HepG2 (cell line): ENCODE measurements around the gene DTNB. TPM values are rescaled to one million over a fixed set of nuclear protein-coding genes. Genes with fewer than 3 reads are reported as not detected.

Experiments used
- EED ChIP-seq: sonication (generic); formaldehyde crosslinking; IDR thresholded peaks from 2 replicates; pipeline ENCODE4 v1.5.0; 2020; ENCODE audit warnings: mild to moderate bottlenecking, missing genetic modification reagents
- FOXA3 ChIP-seq: IDR thresholded peaks from 2 replicates; pipeline ENCODE4 v1.6.1; 2016; ENCODE audit warnings: missing genetic modification reagents, missing compliant biosample characterization
- MEIS1 ChIP-seq: sonication (generic); formaldehyde crosslinking; IDR thresholded peaks from 2 replicates; pipeline ENCODE4 v1.9.0; 2021; ENCODE audit warnings: mild to moderate bottlenecking, missing genetic modification reagents, moderate library complexity, borderline replicate concordance
- MIXL1 ChIP-seq: IDR thresholded peaks from 2 replicates; pipeline ENCODE4 v1.6.1; 2016
- NR2C2 ChIP-seq: sonication (generic); formaldehyde crosslinking; IDR thresholded peaks from 2 replicates; pipeline ENCODE4 v1.4.0; 2020; ENCODE audit warnings: missing genetic modification reagents, mild to moderate bottlenecking, moderate library complexity, borderline replicate concordance
- NR2F6 ChIP-seq, 2 experiments: IDR thresholded peaks; 2 replicates each; pipeline ENCODE4 v1.6.1; 2016; ENCODE audit warnings: antibody characterized with exemption in 1 of 2, mild to moderate bottlenecking in 1 of 2
- RBAK ChIP-seq: sonication (generic); formaldehyde crosslinking; IDR thresholded peaks from 2 replicates; pipeline ENCODE4 v1.5.1; 2020; ENCODE audit warnings: mild to moderate bottlenecking, missing genetic modification reagents
- SALL1 ChIP-seq: sonication (generic); formaldehyde crosslinking; IDR thresholded peaks from 2 replicates; pipeline ENCODE4 v1.8.0; 2022; ENCODE audit warnings: mild to moderate bottlenecking, missing genetic modification reagents
- SNAPC4 ChIP-seq: sonication (generic); formaldehyde crosslinking; IDR thresholded peaks from 2 replicates; pipeline ENCODE4 v1.4.0; 2020; ENCODE audit warnings: mild to moderate bottlenecking, missing genetic modification reagents
- THRA ChIP-seq: sonication (generic); formaldehyde crosslinking; IDR thresholded peaks from 2 replicates; pipeline ENCODE4 v1.4.0; 2020; ENCODE audit warnings: missing genetic modification reagents, borderline replicate concordance
- ZBTB44 ChIP-seq: sonication (generic); formaldehyde crosslinking; IDR thresholded peaks from 2 replicates; pipeline ENCODE4 v1.4.0; 2020; ENCODE audit warnings: missing genetic modification reagents
- ZKSCAN5 ChIP-seq: sonication (generic); formaldehyde crosslinking; IDR thresholded peaks from 2 replicates; pipeline ENCODE4 v1.5.1; 2020; ENCODE audit warnings: mild to moderate bottlenecking, missing genetic modification reagents
- ZMAT5 ChIP-seq: sonication (generic); formaldehyde crosslinking; IDR thresholded peaks from 2 replicates; pipeline ENCODE4 v1.5.0; 2020; ENCODE audit warnings: mild to moderate bottlenecking, low read depth, missing genetic modification reagents, borderline replicate concordance
- ZNF331 ChIP-seq: sonication (generic); formaldehyde crosslinking; IDR thresholded peaks from 2 replicates; pipeline ENCODE4 v1.4.0; 2020; ENCODE audit warnings: missing genetic modification reagents
- ZNF33B ChIP-seq: sonication (generic); formaldehyde crosslinking; IDR thresholded peaks from 2 replicates; pipeline ENCODE4 v1.5.1; 2020; ENCODE audit warnings: mild to moderate bottlenecking, missing genetic modification reagents
- ZNF34 ChIP-seq: sonication (generic); formaldehyde crosslinking; IDR thresholded peaks from 2 replicates; pipeline ENCODE4 v1.4.0; 2020; ENCODE audit warnings: mild to moderate bottlenecking, missing genetic modification reagents, borderline replicate concordance
- ZNF547 ChIP-seq: sonication (generic); formaldehyde crosslinking; IDR thresholded peaks from 2 replicates; pipeline ENCODE4 v1.5.1; 2020; ENCODE audit warnings: mild to moderate bottlenecking, missing genetic modification reagents
- ZNF841 ChIP-seq: sonication (generic); formaldehyde crosslinking; IDR thresholded peaks from 2 replicates; pipeline ENCODE4 v1.8.1; 2023; ENCODE audit warnings: missing genetic modification reagents, borderline replicate concordance
- polyA plus RNA-seq, 8 experiments: library from polyadenylated mRNA; depleted of rRNA in 3 of 8; stranded (reverse) in 7 of 8; unstranded in 1 of 8; fragments of >200 nt; fragmentation: Illumina TruSeq in 4 of 8; extraction: Trizol in 4 of 8; gene quantifications; 2 replicates each; pipeline versions ENCODE4 v1.2.1 to v1.2.3, GENCODE V29; 2011 to 2016; ENCODE audit warnings: low read depth in 4 of 8, missing spikeins in 1 of 8, mixed read lengths in 1 of 8; ENCODE audit not compliant: insufficient read depth in 1 of 8
- total RNA-seq, 5 experiments: library from RNA; depleted of rRNA; stranded (reverse); fragments of >200 nt; fragmentation: Illumina TruSeq; extraction: Trizol; gene quantifications; 2 replicates each; pipeline ENCODE4 v1.2.3, GENCODE V29; 2016; ENCODE audit warnings: low read depth in 1 of 5
- TF ChIP-seq, protein P1 (sequence below): IDR thresholded peaks from 2 replicates; pipeline ENCODE4 v1.6.1; 2018; ENCODE audit warnings: missing genetic modification reagents, mild to moderate bottlenecking, missing compliant biosample characterization

Gene DTNB
- total and polyA plus RNA-seq, 2 of the 13 experiments (the other 11 are each of a cell fraction or from before 2014, with no cell fraction given), result 14.4 to 23.9 TPM

GRCh38 chr2:25673300-25674076 is at the start of gene DTNB (continued):
- TF ChIP-seq ZMAT5 (CRISPR knock-in tag) (no peak), SNAPC4 (peak; percentile 68; the same call in 1 of the 2 replicates), ZNF34 (CRISPR knock-in tag) (0 out of 2 replicates have a peak, but pooled peaks have one; percentile 22), THRA (CRISPR knock-in tag) (no peak), NR2F6 (IDR thresholded peaks at IDR 0.05) (no peak), NR2F6 (CRISPR knock-in tag; IDR thresholded peaks at IDR 0.05) (no peak), ZNF547 (CRISPR knock-in tag) (peak; percentile 63; the same call in 1 of the 2 replicates), NR2C2 (CRISPR knock-in tag) (0 out of 2 replicates have a peak, but pooled peaks have one; percentile 42), ZNF841 (CRISPR knock-in tag) (peak; percentile 85; the same call in 1 of the 2 replicates), EED (CRISPR knock-in tag) (peak; percentile 23; the same call in 1 of the 2 replicates), SALL1 (CRISPR knock-in tag) (peak; percentile 35), MIXL1 (CRISPR knock-in tag) (no peak), ZBTB44 (CRISPR knock-in tag) (no peak), ZNF331 (peak; percentile 26), FOXA3 (0 out of 2 replicates have a peak, but pooled peaks have one; percentile 28), MEIS1 (CRISPR knock-in tag) (peak; percentile 48; the same call in 1 of the 2 replicates), ZNF33B (CRISPR knock-in tag) (peak; percentile 26; the same call in 1 of the 2 replicates), ZKSCAN5 (CRISPR knock-in tag) (0 out of 2 replicates have a peak, but pooled peaks have one; percentile 31), RBAK (CRISPR knock-in tag) (no peak)
- TF ChIP-seq, protein P1, sequence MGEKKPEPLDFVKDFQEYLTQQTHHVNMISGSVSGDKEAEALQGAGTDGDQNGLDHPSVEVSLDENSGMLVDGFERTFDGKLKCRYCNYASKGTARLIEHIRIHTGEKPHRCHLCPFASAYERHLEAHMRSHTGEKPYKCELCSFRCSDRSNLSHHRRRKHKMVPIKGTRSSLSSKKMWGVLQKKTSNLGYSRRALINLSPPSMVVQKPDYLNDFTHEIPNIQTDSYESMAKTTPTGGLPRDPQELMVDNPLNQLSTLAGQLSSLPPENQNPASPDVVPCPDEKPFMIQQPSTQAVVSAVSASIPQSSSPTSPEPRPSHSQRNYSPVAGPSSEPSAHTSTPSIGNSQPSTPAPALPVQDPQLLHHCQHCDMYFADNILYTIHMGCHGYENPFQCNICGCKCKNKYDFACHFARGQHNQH, result no peak
